ENCODE results near the gene C1orf53.

GRCh38 chr1:197892684-197893083 lies 9.7 kb upstream of the C1orf53 start:
- no peak for TF ChIP-seq CTCF (IDR thresholded peaks at IDR 0.05; ENCODE audit: low read depth, low read length)
- no peak for TF ChIP-seq MAX (IDR thresholded peaks at IDR 0.05; ENCODE audit: low read depth, low read length)
